GM23248 (cell line): ENCODE results near the gene KIF25. TPM values are rescaled to one million over a fixed set of nuclear protein-coding genes. Genes with fewer than 3 reads are reported as not detected.

Experiments
- DNase-seq: peaks from one replicate; pipeline ENCODE4 v3.0.0-alpha.2; 2015
- H2AFZ ChIP-seq: fragments of 200-600 bp; sonication (generic); 2 replicates; pipeline ENCODE4 v1.6.1; 2016; ENCODE audit warnings: antibody characterized with exemption
- H3F3A ChIP-seq: fragments of 200-600 bp; sonication (generic); 2 replicates; pipeline ENCODE4 v1.6.1; 2016; ENCODE audit warnings: mild to moderate bottlenecking, antibody characterized with exemption, mixed run types; ENCODE audit not compliant: insufficient read depth
- H3K27ac ChIP-seq: fragments of 200-600 bp; sonication (generic); 2 replicates; pipeline ENCODE4 v1.5.1; 2016; ENCODE audit warnings: mild to moderate bottlenecking
- H3K27me3 ChIP-seq: fragments of 200-600 bp; sonication (generic); replicated peaks from 2 replicates; pipeline ENCODE4 v1.6.1; 2016; ENCODE audit warnings: mild to moderate bottlenecking; ENCODE audit not compliant: insufficient read depth
- H3K36me3 ChIP-seq: fragments of 200-600 bp; sonication (generic); 2 replicates; pipeline ENCODE4 v1.6.1; 2016; ENCODE audit warnings: low read depth, mild to moderate bottlenecking
- H3K4me1 ChIP-seq: fragments of 200-600 bp; sonication (generic); 2 replicates; pipeline ENCODE4 v1.6.1; 2016; ENCODE audit warnings: mild to moderate bottlenecking; ENCODE audit not compliant: insufficient read depth
- H3K4me2 ChIP-seq: fragments of 200-600 bp; sonication (generic); one replicate; pipeline ENCODE4 v1.6.1; 2016; ENCODE audit warnings: mild to moderate bottlenecking; ENCODE audit not compliant: unreplicated experiment
- H3K4me3 ChIP-seq: fragments of 200-600 bp; sonication (generic); 2 replicates; pipeline ENCODE4 v1.5.1; 2016; ENCODE audit warnings: mild to moderate bottlenecking
- H3K79me2 ChIP-seq: fragments of 200-600 bp; sonication (generic); 2 replicates; pipeline ENCODE4 v1.6.1; 2016; ENCODE audit warnings: mild to moderate bottlenecking; ENCODE audit not compliant: insufficient read depth
- H3K9ac ChIP-seq: fragments of 200-600 bp; sonication (generic); 2 replicates; pipeline ENCODE4 v1.6.1; 2016; ENCODE audit warnings: mild to moderate bottlenecking
- H3K9me2 ChIP-seq: fragments of 200-600 bp; sonication (generic); 2 replicates; pipeline ENCODE4 v1.6.1; 2016; ENCODE audit warnings: mixed run types, mild to moderate bottlenecking, moderate library complexity; ENCODE audit not compliant: insufficient read depth
- H3K9me3 ChIP-seq: fragments of 200-600 bp; sonication (generic); one replicate; pipeline ENCODE4 v1.6.1; 2017; ENCODE audit warnings: low read depth
- H4K20me1 ChIP-seq: fragments of 200-600 bp; sonication (generic); 2 replicates; pipeline ENCODE4 v1.6.0; 2016; ENCODE audit not compliant: insufficient read depth
- EZH2 ChIP-seq: fragments of 200-600 bp; sonication (generic); IDR thresholded peaks from 2 replicates; pipeline ENCODE4 v1.6.1; 2018; ENCODE audit warnings: antibody characterized with exemption, mild to moderate bottlenecking; ENCODE audit not compliant: insufficient read depth, poor library complexity, severe bottlenecking
- EZH2phosphoT487 ChIP-seq: fragments of 200-600 bp; sonication (generic); IDR thresholded peaks from 2 replicates; pipeline ENCODE4 v1.6.1; 2018; ENCODE audit warnings: antibody characterized with exemption, moderate library complexity, mild to moderate bottlenecking, low read depth; ENCODE audit not compliant: insufficient read depth
- WGBS, 2 experiments: methylation state at CpG; one replicate each; pipeline ENCODE4 v1.1.6; 2015 to 2017; ENCODE audit warnings: low lambda C conversion rate in 2 of 2, low coverage in 1 of 2; ENCODE audit errors: missing lambda C conversion rate in 2 of 2; 5-methylcytosine and 5-hydroxymethylcytosine counted together
- in situ Hi-C: fragments of 300-500 bp; cut with MboI; formaldehyde crosslinking; loops from 2 replicates; pipeline ENCODE4 v1.15.0; 2020
- polyA plus RNA-seq: library from polyadenylated mRNA; unstranded; fragments of >200 nt; fragmentation: Nextera tagmentation; extraction: Ambion mirVana; gene quantifications from 2 replicates; pipeline ENCODE4 v1.2.1, GENCODE V29; 2016
- total RNA-seq: library from RNA; depleted of rRNA; stranded (reverse); fragments of >200 nt; shearing (Covaris generic); gene quantifications from 2 replicates; pipeline ENCODE4 v1.2.3, GENCODE V29; 2014

KIF25 gene
- total and polyA plus RNA-seq, 2 experiments from 2014 or later = not detected

DNA sequence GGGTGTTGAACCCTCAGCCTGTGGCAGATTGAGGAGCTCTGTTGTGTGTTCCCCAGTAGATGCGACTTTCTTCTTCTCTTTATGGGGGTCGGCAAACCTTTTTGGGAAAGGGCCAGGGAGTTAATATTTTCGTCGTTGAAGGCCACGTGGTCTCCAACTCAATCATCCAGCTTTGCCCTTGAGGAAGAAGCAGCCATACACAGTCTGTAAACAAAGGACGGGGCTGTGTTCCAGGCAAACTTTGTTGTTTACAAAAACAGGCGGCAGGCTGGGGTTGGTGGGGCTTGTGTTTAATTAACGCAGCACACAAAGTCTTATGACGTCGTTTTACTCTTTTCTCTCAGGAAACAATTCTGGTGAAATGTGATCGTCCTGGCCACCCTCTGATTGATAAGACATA, 20.2 kb downstream of the KIF25 start:
- 47 to 49% methylated on average over 11 of the region's 11 CpGs for WGBS, 2 experiments
- in situ Hi-C loops = no loop called here
- Histone ChIP-seq H3K4me2 (no peak overlapping the region), H3K9ac (no peak overlapping the region), H3K79me2 (no peaks in the 10 kb centered on the region), H3K9me2 (no peaks in the 10 kb centered on the region), H3K27ac (no peak overlapping the region), H3K36me3 (no peaks in the 10 kb centered on the region), H3K9me3 (no peaks in the 10 kb centered on the region), H3K27me3 (peaks cover 27% of the 10 kb centered on the region), H4K20me1 (no peaks in the 10 kb centered on the region), H3F3A (no peaks in the 10 kb centered on the region), H3K4me3 (no peak overlapping the region), H3K4me1 (no peaks in the 10 kb centered on the region), H2AFZ (no peak overlapping the region)
- TF ChIP-seq EZH2phosphoT487 (no peak), EZH2 (no peak)
- DNase-seq = no peak

DNA sequence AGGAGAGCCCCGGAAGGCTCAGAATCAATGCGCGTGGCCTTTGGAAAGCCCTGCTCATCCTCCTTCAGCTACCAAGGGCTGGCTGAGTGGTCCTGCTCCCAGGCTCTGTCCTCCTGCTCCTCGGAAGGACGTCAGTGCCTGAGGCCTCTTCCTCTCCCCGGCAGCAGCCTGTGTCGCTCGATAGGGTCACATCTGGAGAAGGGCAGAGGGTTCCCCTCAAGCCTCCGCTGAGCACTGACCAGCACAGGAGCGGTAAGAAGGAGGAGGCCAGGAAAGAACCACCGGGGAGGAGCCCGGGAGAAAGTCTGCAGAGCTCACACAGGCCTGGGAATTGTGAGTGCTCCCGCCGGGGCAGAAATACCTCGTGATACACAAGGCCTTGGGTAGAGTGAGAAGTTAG, 21.2 kb downstream of the KIF25 start:
- DNase-seq = no peak
- in situ Hi-C loops = no loop called here
- Histone ChIP-seq H3K79me2 (no peaks in the 10 kb centered on the region), H3K4me2 (no peak overlapping the region), H3K27me3 (peaks cover 27% of the 10 kb centered on the region), H3K9me3 (no peaks in the 10 kb centered on the region), H2AFZ (no peak overlapping the region), H3K4me1 (no peaks in the 10 kb centered on the region), H4K20me1 (no peaks in the 10 kb centered on the region), H3F3A (no peaks in the 10 kb centered on the region), H3K4me3 (no peak overlapping the region), H3K27ac (no peak overlapping the region), H3K9ac (no peak overlapping the region), H3K36me3 (no peaks in the 10 kb centered on the region), H3K9me2 (no peaks in the 10 kb centered on the region)
- TF ChIP-seq EZH2 (no peak), EZH2phosphoT487 (no peak)
- 68 to 69% methylated on average over 13 to 15 of the region's 15 CpGs for WGBS, 2 experiments

DNA sequence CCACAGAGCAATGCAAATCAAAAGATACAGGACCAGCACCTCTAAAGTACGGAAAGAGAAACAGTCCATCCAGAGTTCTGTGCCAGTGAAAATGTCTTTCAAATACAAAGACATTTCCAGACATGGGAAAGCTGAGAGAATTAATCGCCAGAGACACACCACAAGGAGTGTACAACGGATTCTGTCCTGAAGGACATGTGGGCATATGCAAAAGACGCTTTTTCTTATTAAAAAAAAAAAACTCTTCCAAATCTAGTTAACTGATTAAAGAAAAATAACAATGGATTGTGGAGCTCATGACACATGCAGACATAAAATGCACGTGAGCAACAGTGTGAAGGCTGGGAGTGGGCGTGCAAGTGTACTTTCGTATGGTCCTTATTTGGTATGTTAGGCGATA, 22.8 kb downstream of the KIF25 start:
- H3K4me2 ChIP-seq = no peak overlapping the region
- H3F3A ChIP-seq = no peaks in the 10 kb centered on the region
- no peak for TF ChIP-seq EZH2
- TF ChIP-seq EZH2phosphoT487 = no peak
- H3K79me2 ChIP-seq = no peaks in the 10 kb centered on the region
- H2AFZ ChIP-seq = no peak overlapping the region
- H3K36me3 ChIP-seq = no peaks in the 10 kb centered on the region
- H3K27ac ChIP-seq = no peak overlapping the region
- 66 to 67% methylated on average over 8 of the region's 8 CpGs for WGBS, 2 experiments
- H3K9ac ChIP-seq = no peak overlapping the region
- DNase-seq = no peak
- no peaks in the 10 kb centered on the region for H3K4me1 ChIP-seq
- H3K9me3 ChIP-seq = no peaks in the 10 kb centered on the region
- H4K20me1 ChIP-seq = no peaks in the 10 kb centered on the region
- no peak overlapping the region for H3K4me3 ChIP-seq
- in situ Hi-C loops = no loop called here
- peaks cover 16% of the 10 kb centered on the region for H3K27me3 ChIP-seq
- no peaks in the 10 kb centered on the region for H3K9me2 ChIP-seq

DNA sequence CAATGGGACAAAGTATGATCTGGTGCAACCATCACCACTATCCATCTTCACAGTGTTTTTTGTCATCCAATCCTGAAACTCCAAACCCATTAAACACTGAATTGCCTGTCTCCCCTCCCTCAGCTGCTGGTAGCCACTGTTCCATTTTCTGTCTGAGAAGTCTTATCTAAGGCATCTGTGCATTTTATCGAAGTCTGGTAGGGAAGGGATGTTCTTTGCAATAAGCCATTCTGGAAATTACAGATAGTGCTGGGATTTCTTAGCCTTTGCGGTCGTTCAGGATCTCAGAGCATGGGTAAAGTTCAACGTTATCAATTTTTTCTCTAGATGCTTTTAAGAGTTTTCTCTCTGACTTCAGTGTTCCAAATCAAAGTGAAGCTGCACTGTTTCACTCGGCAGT, 24.1 kb downstream of the KIF25 start:
- no peak overlapping the region for H3K4me2 ChIP-seq
- H3K4me3 ChIP-seq = no peak overlapping the region
- H3K9me3 ChIP-seq = no peaks in the 10 kb centered on the region
- 56 to 58% methylated on average over 5 of the region's 5 CpGs for WGBS, 2 experiments
- no peaks in the 10 kb centered on the region for H3K36me3 ChIP-seq
- in situ Hi-C loops = no loop called here
- no peaks in the 10 kb centered on the region for H3K9me2 ChIP-seq
- H3K27ac ChIP-seq = no peak overlapping the region
- peaks cover 12% of the 10 kb centered on the region; the same call in 1 of the 2 replicates for H3K27me3 ChIP-seq
- H3K9ac ChIP-seq = no peak overlapping the region
- DNase-seq = no peak
- H3K4me1 ChIP-seq = no peaks in the 10 kb centered on the region
- TF ChIP-seq EZH2 = no peak
- no peak for TF ChIP-seq EZH2phosphoT487
- no peak overlapping the region for H2AFZ ChIP-seq
- no peaks in the 10 kb centered on the region for H3F3A ChIP-seq
- no peaks in the 10 kb centered on the region for H3K79me2 ChIP-seq
- H4K20me1 ChIP-seq = no peaks in the 10 kb centered on the region

DNA sequence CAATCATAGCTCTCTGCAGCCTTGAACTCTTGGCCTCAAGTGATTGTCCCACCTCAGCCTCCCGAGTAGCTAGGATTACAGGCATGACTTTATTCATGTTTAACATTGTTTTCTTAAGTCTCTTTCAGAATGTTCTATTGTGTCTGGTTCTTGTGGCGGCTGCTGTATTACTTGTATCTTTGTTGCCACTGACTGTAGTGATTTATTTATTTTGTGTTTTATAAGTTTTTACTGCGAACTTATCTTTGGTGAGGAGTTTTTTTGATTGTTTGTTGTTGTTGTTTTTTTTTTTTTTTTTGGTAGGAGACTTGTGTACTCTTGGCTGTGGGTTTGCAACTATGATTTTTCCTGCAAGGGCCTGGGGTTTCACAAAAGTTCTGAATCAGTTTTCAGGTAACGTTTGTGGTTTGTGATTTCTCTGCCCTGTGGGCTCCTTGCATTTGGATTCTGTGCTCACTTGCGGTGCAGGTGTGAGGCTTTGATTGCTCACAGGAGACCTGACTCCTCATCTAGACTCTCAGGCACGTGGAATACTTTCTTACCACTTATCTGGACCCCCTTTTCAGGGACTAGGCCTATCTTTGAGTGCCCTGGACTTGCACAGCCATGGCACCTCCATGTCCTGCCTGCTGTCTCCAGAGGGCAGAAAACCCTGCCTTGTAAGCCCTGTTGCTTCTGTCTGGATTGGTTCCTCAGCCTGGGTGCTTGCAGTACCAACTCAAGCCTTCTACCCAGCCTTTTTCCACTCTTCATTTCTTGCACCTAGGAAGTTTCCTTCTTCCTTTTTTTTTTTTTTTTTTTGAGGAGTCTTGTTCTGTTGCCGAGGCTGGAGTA, 25.2 kb downstream of the KIF25 start:
- no peak overlapping the region for H3K27ac ChIP-seq
- H3K4me3 ChIP-seq = no peak overlapping the region
- H2AFZ ChIP-seq = no peak overlapping the region
- no peaks in the 10 kb centered on the region for H3F3A ChIP-seq
- H3K36me3 ChIP-seq = no peaks in the 10 kb centered on the region
- H3K27me3 ChIP-seq = peaks cover 2% of the 10 kb centered on the region; the same call in 1 of the 2 replicates
- no peaks in the 10 kb centered on the region for H3K9me2 ChIP-seq
- no peak for DNase-seq
- 79 to 84% methylated on average over 7 of the region's 7 CpGs for WGBS, 2 experiments
- H3K79me2 ChIP-seq = no peaks in the 10 kb centered on the region
- in situ Hi-C loops = no loop called here
- H3K4me2 ChIP-seq = no peak overlapping the region
- no peaks in the 10 kb centered on the region for H4K20me1 ChIP-seq
- TF ChIP-seq EZH2phosphoT487 = no peak
- TF ChIP-seq EZH2 = no peak
- H3K4me1 ChIP-seq = no peaks in the 10 kb centered on the region
- H3K9ac ChIP-seq = no peak overlapping the region
- H3K9me3 ChIP-seq = no peaks in the 10 kb centered on the region
